Raji (cell line): ENCODE data around the gene KYAT1.

ENCODE experiments used
- POLR2A ChIP-seq: IDR thresholded peaks from 2 replicates; pipeline ENCODE4 v1.6.1; 2011; ENCODE audit warnings: low read depth, low read length, control low read depth; ENCODE audit not compliant: insufficient read depth

Gene KYAT1

DNA sequence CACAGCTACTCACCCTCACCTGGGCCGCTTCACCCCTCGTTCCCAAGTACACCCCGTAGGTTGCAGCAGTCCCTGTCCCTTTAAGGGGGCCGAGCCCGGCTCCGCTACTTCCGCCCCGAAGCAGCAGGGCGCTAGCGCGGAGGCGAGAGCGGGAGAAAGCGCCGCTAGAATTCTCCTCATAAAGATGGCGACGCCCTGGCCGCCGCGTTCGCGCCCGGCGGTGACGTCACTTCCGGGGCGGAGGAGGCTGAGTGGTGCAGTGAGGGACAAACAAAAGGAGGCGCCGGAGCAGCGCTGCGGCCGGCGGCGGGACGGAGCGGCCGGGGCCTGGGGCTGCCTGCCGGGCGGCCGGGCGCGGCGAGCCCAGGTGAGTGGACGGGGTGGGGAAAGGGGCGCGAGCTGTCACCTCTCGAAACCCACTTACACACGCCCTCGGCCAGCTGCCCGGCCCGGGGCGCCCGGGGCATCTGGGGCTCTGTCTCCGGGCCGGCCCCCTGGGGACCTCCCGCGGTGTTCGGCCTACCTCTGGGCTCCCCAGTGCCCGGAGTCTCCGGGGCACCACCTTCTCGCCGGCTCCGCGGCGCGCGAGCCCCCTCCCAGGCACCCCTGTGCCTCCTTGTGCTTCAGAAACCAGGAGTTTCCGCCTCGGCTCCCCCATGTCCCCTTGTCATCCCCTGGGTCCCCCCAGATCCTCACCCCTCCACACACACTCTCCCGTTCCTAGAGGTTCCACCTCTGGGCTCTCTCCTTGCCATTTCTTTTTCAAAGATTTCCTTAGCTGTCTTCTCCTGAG is at the start of gene KYAT1, which contains the start of gene LRRC8A:
Gene KYAT1 (minus strand): TSS at position 67 of the 793 bp plus-strand sequence. CDS start 36,545 bp downstream, outside the sequence.
Gene LRRC8A (plus strand): TSS at position 250 of the 793 bp plus-strand sequence. CDS start 25,032 bp downstream, outside the sequence.
- peak; percentile 80 for TF ChIP-seq POLR2A

DNA sequence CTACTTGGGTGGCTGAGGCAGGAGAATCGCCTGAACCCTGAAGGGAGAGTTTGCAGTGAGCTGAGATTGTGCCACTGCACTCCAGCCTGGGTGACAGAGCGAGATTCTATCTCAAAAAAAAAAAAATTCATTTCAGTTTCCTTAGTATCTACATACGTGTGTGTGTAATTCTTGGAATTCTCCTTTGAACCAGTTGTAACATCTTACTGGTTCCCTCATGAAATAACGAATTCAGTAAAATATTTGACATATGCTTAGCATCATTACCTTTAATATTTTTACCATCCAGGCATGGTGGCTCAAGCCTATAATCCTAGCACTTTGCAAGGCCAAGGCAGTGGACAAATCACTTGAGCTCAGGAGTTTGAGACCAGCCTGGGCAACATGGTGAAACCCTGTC is 47.8 kb upstream of the KYAT1 start:
- no peak for TF ChIP-seq POLR2A

DNA sequence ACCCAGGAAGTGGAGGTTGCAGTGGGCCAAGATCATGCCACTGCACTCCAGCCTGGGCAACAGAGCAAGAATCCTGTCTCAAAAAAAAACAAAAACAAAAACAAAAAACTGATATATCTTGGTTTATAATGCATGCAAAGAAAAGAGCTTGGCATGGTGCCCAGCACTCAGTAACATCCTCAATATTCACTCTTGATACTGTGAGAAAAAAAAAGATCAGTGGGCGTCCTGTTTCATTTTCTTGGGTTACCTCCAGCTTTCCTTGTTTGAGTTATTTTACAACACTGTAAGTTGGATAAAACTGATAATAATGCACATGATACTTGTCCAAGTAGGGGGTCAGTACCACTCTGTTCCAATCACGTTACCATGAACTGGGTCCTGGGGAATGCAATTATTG is 46.9 kb upstream of the KYAT1 start:
- no peak for TF ChIP-seq POLR2A

DNA sequence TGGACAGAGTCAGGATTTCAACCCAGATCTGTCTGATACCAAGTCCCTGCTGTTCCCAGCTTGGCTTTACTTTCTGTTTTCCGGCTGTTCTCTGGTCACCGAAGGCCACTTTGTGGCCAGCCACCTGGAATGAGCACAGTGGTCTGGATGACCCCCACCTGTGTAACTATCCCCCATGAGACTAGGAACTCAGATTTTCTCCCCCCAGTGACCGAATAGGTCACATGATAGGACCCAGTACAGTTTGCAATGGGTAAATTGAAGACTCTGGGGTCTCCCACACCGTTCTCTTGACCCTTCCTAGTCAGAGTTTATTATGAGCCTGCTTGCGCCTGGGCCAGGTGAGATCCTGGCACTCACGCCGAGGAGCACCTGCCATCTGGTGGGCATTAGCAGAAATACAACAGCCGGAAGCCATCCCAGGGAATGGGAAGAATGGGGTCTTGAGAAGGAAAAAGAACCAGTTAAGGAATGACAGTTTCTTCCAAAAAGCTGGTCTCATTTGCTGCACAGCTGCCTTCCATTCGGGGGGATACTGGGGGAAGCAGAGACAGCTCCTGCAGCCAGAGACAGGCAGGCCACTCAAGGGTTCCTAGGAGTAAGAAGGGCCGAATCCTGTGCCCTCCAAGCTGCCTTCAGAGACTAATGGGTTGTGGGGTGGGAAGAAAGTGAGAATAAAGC is 46.1 kb upstream of the KYAT1 start:
- TF ChIP-seq POLR2A = no peak

DNA sequence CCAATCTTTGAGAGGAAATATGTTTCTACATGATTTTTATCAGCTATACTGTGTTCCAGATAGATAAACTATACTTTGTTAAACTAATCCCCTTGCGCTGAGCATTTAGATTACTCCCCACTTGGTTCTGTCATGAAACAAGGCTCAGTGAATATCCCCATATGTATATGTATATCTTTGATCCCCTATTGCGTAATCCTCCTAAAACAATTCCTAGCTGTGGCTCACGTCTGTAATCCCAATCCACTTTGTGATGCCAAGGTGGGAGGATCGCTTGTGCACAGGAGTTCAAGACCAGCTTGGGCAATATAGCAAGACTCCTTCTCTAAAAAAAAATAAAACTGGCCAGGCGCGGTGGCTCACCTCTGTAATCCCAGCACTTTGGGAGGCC is 41.7 kb upstream of the KYAT1 start:
- no peak for TF ChIP-seq POLR2A

DNA sequence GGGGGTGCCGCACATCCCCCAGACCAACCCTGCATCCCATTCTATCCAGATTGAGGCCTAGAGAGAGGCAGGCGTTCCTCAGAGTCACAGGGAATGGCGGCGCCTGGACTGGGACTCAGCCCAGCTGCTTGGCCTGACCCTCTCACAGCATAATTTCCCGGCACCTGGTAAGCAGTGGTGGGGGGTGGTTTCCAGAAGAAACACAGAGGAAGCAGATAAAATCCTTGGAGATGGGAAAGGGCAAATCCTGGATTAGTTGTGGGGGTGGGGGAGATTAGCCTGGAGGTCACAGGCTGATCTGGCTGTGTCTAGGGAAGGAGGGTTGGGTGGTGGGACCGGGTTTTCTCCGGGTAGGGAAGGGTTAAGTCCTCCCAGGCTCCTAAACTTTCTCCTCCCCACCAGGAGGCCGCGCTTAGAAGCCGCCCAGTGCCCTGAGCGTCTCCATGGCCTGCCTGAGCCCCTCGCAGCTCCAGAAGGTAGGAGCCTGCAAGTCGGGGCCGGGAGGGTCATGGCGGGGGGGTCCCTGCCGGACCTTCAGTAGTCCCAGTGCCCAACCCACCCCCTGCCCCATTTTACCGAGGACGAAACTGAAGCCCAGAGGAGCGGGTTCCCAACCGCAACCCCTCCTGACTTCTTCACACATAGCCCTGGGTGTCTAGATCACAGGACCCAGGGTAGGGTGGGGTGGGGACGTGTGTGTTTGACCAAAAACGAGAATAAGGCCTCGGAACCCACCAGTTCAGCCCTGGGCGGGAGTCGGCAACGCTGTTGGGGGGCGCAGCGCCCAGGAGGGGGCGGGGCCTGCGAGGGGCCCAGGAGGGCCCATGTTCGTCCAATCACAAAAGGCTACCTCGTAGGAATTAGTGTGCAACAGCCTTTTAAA is 40.4 kb upstream of the KYAT1 start:
- no peak for TF ChIP-seq POLR2A

DNA sequence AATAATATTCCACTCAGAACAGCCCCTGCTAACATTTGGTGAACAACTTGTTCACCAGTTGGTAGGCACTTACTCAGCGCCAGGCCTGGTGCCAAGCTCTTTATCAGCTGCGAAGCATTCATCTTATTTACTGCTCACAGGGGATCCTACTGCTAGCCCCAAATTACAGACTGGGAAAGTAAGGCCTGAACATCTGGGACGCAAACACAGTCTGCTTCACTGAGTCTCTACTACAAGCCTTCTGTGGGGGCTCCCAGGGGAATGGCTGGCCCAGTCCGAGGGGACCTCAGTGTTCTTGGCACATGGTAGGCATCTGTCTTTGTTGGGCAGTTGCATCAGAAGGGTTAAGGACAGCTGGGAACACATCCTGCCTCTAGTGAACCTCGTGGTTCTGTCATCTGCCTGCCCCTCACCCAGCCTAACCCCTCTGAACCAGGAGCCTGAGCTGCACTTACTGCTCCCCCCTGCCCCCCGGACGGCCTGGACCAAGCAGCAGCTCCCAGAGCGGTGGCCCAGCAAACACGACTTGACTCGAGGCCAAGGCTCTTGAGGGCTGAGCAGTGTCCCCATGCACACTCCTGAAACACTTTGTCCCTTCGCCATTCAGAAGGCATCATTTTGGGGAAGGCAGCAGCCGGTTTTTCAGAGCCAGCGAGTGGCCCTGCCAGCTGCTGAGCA is 38.8 kb upstream of the KYAT1 start, which contains the start of gene PHYHD1:
Gene PHYHD1 (plus strand): TSS at position 602 of the 678 bp plus-strand sequence. CDS start 1,342 bp downstream, outside the sequence.
- TF ChIP-seq POLR2A = no peak

DNA sequence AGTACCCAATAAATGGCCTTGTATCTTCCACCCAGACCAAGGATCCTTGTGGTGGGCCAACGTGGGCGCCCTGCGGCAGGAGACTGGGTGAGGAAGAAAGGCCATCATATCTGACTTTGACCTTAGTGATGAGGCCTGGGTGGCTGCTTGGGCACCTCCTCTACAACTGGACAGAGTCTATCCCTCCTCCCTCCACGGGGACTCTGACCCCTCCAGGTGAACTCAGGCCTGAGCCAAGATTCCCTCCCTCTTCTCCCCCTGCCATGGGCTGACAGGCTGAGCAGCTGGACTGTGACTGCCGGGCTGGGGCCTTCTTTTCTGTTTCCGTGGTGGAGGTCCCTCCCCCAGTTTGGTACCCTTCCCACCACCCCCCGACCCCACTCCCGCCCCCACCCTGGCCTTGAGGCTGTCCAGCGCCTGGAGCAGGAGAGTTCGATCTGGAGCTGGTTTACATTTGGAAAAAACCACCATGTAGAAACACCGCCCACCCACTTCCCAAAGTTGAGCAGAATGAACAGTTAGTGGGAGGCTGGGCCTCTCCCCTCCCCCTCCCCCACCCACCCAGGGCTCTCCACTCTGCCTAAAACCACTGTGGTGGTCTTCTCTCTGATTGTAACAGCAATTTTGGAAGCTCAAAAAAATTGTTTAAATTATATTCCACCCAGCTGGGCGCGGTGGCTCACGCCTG is 37.8 kb upstream of the KYAT1 start:
- TF ChIP-seq POLR2A = no peak

DNA sequence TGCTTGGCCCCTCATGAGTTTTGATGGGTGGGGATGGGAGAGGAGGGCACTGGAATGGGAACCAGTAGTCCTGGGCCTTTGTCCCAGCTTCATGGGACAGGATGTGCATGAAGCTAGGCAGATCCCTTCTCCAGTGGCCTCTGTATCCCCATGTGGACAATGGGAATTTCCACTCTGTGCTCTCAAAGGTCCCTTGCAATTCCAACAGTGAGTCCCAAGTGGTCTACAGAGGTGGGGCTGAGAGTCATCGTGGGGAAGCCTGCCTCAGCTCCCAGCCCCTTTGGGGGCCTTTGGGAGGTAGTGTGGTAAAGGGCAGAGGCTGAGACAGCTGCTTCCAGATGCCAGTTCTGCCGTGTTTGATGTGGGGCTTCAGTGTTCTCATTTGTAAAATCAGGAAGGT is 37.2 kb upstream of the KYAT1 start:
- TF ChIP-seq POLR2A = no peak

DNA sequence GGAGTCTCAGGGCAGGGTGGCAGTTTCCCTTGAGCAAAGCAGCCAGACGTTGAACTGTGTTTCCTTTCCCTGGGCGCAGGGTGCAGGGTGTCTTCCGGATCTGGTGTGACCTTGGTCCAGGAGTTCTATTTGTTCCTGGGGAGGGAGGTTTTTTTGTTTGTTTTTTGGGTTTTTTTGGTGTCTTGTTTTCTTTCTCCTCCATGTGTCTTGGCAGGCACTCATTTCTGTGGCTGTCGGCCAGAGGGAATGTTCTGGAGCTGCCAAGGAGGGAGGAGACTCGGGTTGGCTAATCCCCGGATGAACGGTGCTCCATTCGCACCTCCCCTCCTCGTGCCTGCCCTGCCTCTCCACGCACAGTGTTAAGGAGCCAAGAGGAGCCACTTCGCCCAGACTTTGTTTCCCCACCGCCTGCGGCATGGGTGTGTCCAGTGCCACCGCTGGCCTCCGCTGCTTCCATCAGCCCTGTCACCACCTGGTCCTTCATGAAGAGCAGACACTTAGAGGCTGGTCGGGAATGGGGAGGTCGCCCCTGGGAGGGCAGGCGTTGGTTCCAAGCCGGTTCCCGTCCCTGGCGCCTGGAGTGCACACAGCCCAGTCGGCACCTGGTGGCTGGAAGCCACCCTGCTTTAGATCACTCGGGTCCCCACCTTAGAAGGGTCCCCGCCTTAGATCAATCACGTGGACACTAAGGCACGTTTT is 35.5 kb upstream of the KYAT1 start:
- TF ChIP-seq POLR2A = no peak

DNA sequence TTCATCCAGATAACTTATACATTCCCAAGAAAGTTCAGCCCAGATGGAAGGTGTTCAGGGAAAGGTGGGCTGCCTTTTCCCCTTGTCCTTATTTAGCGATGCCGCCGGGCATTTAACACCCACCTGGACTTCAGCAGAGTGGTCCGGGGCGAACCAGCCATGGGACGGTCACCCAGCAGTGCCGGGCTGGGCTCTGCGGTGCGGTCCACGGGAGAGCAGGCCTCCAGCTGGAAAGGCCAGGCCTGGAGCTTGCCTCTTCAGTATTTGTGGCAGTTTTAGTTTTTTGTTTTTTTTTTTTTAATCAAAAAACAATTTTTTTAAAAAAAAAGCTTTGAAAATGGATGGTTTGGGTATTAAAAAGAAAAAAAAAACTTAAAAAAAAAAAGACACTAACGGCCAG is 35.0 kb upstream of the KYAT1 start:
- no peak for TF ChIP-seq POLR2A

DNA sequence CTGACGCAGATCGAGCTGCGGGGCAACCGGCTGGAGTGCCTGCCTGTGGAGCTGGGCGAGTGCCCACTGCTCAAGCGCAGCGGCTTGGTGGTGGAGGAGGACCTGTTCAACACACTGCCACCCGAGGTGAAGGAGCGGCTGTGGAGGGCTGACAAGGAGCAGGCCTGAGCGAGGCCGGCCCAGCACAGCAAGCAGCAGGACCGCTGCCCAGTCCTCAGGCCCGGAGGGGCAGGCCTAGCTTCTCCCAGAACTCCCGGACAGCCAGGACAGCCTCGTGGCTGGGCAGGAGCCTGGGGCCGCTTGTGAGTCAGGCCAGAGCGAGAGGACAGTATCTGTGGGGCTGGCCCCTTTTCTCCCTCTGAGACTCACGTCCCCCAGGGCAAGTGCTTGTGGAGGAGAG is 34.5 kb upstream of the KYAT1 start:
- TF ChIP-seq POLR2A = no peak

DNA sequence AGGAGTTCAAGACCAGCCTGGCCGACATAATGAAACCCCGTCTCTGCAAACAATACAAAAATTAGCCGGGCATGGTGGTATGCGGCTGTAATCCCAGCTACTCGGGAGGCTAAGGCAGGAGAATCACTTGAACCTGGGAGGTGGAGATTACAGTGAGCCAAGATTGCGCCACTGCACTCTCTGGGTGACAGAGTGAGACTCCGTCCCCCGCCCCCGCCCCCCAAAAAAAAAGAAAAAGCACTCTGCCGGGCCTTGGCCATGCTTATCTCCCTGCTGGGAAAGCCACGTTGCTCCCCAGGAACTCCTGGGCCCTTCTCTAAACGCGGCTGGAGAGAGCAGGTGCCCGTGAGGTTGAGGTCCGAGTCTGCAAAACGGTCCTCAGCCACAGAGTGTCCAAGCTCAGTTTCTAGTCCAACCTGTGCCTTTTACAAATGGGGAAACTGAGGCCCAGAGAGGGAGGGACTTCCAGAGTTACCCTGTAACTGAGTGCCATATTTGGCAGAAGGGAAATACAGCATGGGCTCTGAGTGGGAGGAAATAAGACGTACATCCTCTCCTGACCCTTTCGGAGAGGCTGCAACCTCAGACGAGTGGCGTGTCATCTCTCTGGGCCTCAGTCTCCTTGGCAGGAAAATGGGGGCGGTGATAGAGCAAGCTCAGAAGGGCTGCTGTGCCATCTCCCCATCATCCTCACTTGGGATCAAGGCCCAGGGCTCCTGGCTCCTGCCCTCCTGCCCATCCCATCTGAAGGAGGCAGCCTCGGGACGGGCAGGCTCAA is 32.4 kb upstream of the KYAT1 start:
- no peak for TF ChIP-seq POLR2A
